IMR-90 (cell line): ENCODE results near the gene PEX5.

ENCODE experiments used
- BHLHE40 ChIP-seq: fragments of 150-350 bp; IDR thresholded peaks from 2 replicates; pipeline ENCODE4 v1.6.1; 2016; ENCODE audit warnings: mild to moderate bottlenecking, low read depth, low read length
- CEBPB ChIP-seq: IDR thresholded peaks from 2 replicates; pipeline ENCODE4 v1.6.1; 2012; ENCODE audit warnings: low read depth, low read length, improper control_type of control experiment
- CHD1 ChIP-seq: IDR thresholded peaks from 2 replicates; pipeline ENCODE4 v1.6.1; 2012; ENCODE audit warnings: low read depth, low read length, improper control_type of control experiment
- MAFK ChIP-seq: IDR thresholded peaks from 2 replicates; pipeline ENCODE4 v1.6.1; 2012; ENCODE audit warnings: low read depth, low read length, improper control_type of control experiment
- MXI1 ChIP-seq: IDR thresholded peaks from 2 replicates; pipeline ENCODE4 v1.6.1; 2012; ENCODE audit warnings: low read depth, mild to moderate bottlenecking, low read length, moderate library complexity, borderline replicate concordance
- NFE2L2 ChIP-seq: fragments of 150-350 bp; IDR thresholded peaks from 2 replicates; pipeline ENCODE4 v1.6.1; 2016; ENCODE audit warnings: low read depth, mild to moderate bottlenecking, low read length
- POLR2A ChIP-seq: IDR thresholded peaks from 2 replicates; pipeline ENCODE4 v1.6.1; 2012; ENCODE audit warnings: mild to moderate bottlenecking, low read depth, low read length
- RAD21 ChIP-seq: IDR thresholded peaks from 2 replicates; pipeline ENCODE4 v1.6.1; 2012; ENCODE audit warnings: low read length, improper control_type of control experiment
- RFX5 ChIP-seq: IDR thresholded peaks from 2 replicates; pipeline ENCODE4 v1.8.0; 2012; ENCODE audit warnings: low read depth, mild to moderate bottlenecking, low read length, moderate library complexity
- SMC3 ChIP-seq: fragments of 150-350 bp; IDR thresholded peaks from 2 replicates; pipeline ENCODE4 v1.6.1; 2016; ENCODE audit warnings: low read depth, mild to moderate bottlenecking, antibody characterized with exemption, low read length, moderate library complexity
- TF ChIP-seq, protein P1 (sequence below): conservative IDR thresholded peaks from 2 replicates; pipeline ENCODE4 v1.5.1; 2012; ENCODE audit warnings: mild to moderate bottlenecking, low read depth, low read length, improper control_type of control experiment
- TF ChIP-seq, protein P2 (sequence below): fragments of 150-350 bp; IDR thresholded peaks from 2 replicates; pipeline ENCODE4 v1.6.1; 2016; ENCODE audit warnings: low read depth, mild to moderate bottlenecking, low read length, moderate library complexity, borderline replicate concordance
- TF ChIP-seq, protein P3 (sequence below): fragments of 150-350 bp; IDR thresholded peaks from 2 replicates; pipeline ENCODE4 v1.6.1; 2017; ENCODE audit warnings: mild to moderate bottlenecking, antibody characterized with exemption, low read length, low read depth

DNA sequence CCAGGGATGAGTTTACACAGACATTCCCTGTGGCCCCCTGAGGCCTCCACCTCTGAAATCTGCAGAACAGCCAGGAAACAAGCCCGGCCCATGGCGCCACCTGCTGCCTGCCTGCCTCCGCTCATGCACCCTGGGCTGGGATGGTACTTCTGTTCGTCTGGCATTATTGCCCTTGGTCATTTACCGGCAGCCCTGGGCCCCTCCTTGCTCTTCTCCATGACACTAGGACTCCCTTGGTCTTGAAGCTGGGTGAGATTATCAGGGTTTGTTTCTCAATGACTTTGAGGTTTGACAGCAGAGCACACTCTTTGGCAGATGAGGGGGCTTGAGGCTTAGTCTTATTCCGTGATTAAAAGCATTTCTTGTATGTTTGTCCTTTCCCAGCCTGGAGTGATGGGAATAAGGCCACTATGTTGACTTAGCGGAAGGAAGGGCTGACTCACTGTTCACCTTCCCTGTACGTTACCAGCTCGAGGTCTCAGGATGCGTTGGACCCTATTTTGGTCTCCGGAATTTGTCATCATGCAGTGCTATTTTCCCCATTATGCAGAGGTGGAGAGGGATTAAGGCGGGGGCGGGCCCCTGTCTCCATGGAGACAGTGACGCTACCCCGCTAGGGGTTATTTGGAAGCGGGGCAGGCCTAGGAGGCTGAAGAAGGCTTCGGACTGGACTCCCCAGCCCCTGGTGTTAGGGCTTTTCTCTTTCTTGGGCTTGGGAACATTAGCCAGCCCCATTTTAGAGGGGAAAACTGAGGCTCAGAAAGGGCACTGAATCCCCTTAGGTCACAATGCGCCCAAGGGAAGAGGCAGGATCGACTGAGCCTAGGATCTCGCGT, 706 bp upstream of the PEX5 start:
- TF ChIP-seq, protein P1, sequence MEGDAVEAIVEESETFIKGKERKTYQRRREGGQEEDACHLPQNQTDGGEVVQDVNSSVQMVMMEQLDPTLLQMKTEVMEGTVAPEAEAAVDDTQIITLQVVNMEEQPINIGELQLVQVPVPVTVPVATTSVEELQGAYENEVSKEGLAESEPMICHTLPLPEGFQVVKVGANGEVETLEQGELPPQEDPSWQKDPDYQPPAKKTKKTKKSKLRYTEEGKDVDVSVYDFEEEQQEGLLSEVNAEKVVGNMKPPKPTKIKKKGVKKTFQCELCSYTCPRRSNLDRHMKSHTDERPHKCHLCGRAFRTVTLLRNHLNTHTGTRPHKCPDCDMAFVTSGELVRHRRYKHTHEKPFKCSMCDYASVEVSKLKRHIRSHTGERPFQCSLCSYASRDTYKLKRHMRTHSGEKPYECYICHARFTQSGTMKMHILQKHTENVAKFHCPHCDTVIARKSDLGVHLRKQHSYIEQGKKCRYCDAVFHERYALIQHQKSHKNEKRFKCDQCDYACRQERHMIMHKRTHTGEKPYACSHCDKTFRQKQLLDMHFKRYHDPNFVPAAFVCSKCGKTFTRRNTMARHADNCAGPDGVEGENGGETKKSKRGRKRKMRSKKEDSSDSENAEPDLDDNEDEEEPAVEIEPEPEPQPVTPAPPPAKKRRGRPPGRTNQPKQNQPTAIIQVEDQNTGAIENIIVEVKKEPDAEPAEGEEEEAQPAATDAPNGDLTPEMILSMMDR, result peak; percentile 73
- TF ChIP-seq MXI1 (no peak), POLR2A (peak; percentile 29), BHLHE40 (no peak), RAD21 (peak; percentile 72), CEBPB (no peak), MAFK (no peak), SMC3 (peak; percentile 59), NFE2L2 (no peak), RFX5 (no peak), CHD1 (no peak)
- TF ChIP-seq, protein P2, sequence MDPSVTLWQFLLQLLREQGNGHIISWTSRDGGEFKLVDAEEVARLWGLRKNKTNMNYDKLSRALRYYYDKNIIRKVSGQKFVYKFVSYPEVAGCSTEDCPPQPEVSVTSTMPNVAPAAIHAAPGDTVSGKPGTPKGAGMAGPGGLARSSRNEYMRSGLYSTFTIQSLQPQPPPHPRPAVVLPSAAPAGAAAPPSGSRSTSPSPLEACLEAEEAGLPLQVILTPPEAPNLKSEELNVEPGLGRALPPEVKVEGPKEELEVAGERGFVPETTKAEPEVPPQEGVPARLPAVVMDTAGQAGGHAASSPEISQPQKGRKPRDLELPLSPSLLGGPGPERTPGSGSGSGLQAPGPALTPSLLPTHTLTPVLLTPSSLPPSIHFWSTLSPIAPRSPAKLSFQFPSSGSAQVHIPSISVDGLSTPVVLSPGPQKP, result no peak
- TF ChIP-seq, protein P3, sequence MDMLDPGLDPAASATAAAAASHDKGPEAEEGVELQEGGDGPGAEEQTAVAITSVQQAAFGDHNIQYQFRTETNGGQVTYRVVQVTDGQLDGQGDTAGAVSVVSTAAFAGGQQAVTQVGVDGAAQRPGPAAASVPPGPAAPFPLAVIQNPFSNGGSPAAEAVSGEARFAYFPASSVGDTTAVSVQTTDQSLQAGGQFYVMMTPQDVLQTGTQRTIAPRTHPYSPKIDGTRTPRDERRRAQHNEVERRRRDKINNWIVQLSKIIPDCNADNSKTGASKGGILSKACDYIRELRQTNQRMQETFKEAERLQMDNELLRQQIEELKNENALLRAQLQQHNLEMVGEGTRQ, result no peak
